Mesenchymal stem cell (in vitro differentiated cells and primary cell): ENCODE results near the gene C1QTNF9.
A peak's percentile ranks its signal among the peaks of the same experiment; 100 is the strongest.
"Not testable (repeated sequence)": the region's sequence is repeated elsewhere in the genome, so short reads cannot be mapped to it uniquely, and the experiment has no call there.

ENCODE experiments used
- DNase-seq: peaks from one replicate; pipeline ENCODE4 v3.0.0-alpha.2; 2013
- H2AFZ ChIP-seq: one replicate; pipeline ENCODE4 v1.6.1; 2013; ENCODE audit warnings: low read depth, mild to moderate bottlenecking, control low read depth, inconsistent platforms, low read length, moderate library complexity
- H2AK5ac ChIP-seq: 2 replicates; pipeline ENCODE4 v1.6.1; 2013; ENCODE audit warnings: low read length, moderate library complexity, mild to moderate bottlenecking, inconsistent platforms; ENCODE audit not compliant: severe bottlenecking
- H2BK120ac ChIP-seq: one replicate; pipeline ENCODE4 v1.6.1; 2013; ENCODE audit warnings: low read depth, mild to moderate bottlenecking, inconsistent platforms, low read length, moderate library complexity
- H2BK12ac ChIP-seq, 2 experiments: one replicate each; pipeline ENCODE4 v1.6.1; 2013; ENCODE audit warnings: inconsistent platforms in 2 of 2, low read length in 2 of 2, mild to moderate bottlenecking in 2 of 2, moderate library complexity in 2 of 2, control low read depth in 1 of 2
- H2BK15ac ChIP-seq: one replicate; pipeline ENCODE4 v1.6.1; 2013; ENCODE audit warnings: mild to moderate bottlenecking, low read depth, inconsistent platforms; ENCODE audit not compliant: poor library complexity, severe bottlenecking
- H2BK5ac ChIP-seq: 2 replicates; pipeline ENCODE4 v1.6.1; 2013; ENCODE audit warnings: low read depth, mild to moderate bottlenecking, low read length, control low read depth, inconsistent platforms; ENCODE audit not compliant: poor library complexity, severe bottlenecking
- H3K14ac ChIP-seq, 2 experiments: one replicate each; pipeline ENCODE4 v1.6.1; 2013; ENCODE audit warnings: inconsistent platforms in 2 of 2, low read length in 2 of 2, control low read depth in 1 of 2, mild to moderate bottlenecking in 1 of 2, moderate library complexity in 1 of 2
- H3K18ac ChIP-seq, 2 experiments: one replicate each; pipeline ENCODE4 v1.6.1; 2013; ENCODE audit warnings: inconsistent platforms in 2 of 2, low read length in 2 of 2, control low read depth in 1 of 2, low read depth in 1 of 2, mild to moderate bottlenecking in 1 of 2
- H3K23ac ChIP-seq, 2 experiments: one replicate each; pipeline ENCODE4 v1.6.1; 2013; ENCODE audit warnings: inconsistent platforms in 2 of 2, low read length in 2 of 2, mild to moderate bottlenecking in 2 of 2, moderate library complexity in 2 of 2, control low read depth in 1 of 2
- H3K27ac ChIP-seq: 2 replicates; pipeline ENCODE4 v1.5.1; 2013; ENCODE audit warnings: mild to moderate bottlenecking, moderate library complexity, low read length, control low read depth, inconsistent platforms; ENCODE audit not compliant: poor library complexity, severe bottlenecking
- H3K27me3 ChIP-seq, 2 experiments: 2 replicates each; pipeline versions ENCODE4 v1.6.1 to v1.7.0; 2013; ENCODE audit warnings: low read length in 2 of 2, mild to moderate bottlenecking in 2 of 2, moderate library complexity in 2 of 2, control low read depth in 1 of 2, inconsistent platforms in 1 of 2; ENCODE audit not compliant: control insufficient read depth in 1 of 2, insufficient read depth in 1 of 2
- H3K36me3 ChIP-seq, 2 experiments: 2 replicates each; pipeline versions ENCODE4 v1.6.1 to v1.7.0; 2013; ENCODE audit warnings: low read length in 2 of 2, control low read depth in 1 of 2, inconsistent platforms in 1 of 2, low read depth in 1 of 2, mild to moderate bottlenecking in 1 of 2; ENCODE audit not compliant: insufficient read depth in 2 of 2, control insufficient read depth in 1 of 2
- H3K4ac ChIP-seq, 2 experiments: one replicate each; pipeline ENCODE4 v1.6.1; 2013; ENCODE audit warnings: inconsistent platforms in 2 of 2, low read length in 2 of 2, mild to moderate bottlenecking in 2 of 2, moderate library complexity in 2 of 2, control low read depth in 1 of 2, low read depth in 1 of 2
- H3K4me1 ChIP-seq: 2 replicates; pipeline ENCODE4 v1.6.1; 2013; ENCODE audit warnings: low read depth, low read length, control low read depth; ENCODE audit not compliant: control insufficient read depth, insufficient read depth
- H3K4me2 ChIP-seq: 2 replicates; pipeline ENCODE4 v1.6.1; 2013; ENCODE audit warnings: low read length, mild to moderate bottlenecking, inconsistent platforms; ENCODE audit not compliant: poor library complexity, severe bottlenecking
- H3K4me3 ChIP-seq, 2 experiments: 2 replicates each; pipeline versions ENCODE4 v1.5.1 to v1.7.0; 2013; ENCODE audit warnings: low read length in 2 of 2, mild to moderate bottlenecking in 2 of 2, control low read depth in 1 of 2, low read depth in 1 of 2; ENCODE audit not compliant: insufficient read depth in 1 of 2
- H3K79me1 ChIP-seq: replicated peaks from 2 replicates; pipeline ENCODE4 v1.6.1; 2013; ENCODE audit warnings: mild to moderate bottlenecking, control low read depth, low read length, inconsistent platforms; ENCODE audit not compliant: poor library complexity, severe bottlenecking
- H3K9ac ChIP-seq: 2 replicates; pipeline ENCODE4 v1.7.0; 2013; ENCODE audit warnings: mild to moderate bottlenecking, low read length, moderate library complexity
- H3K9me3 ChIP-seq: 2 replicates; pipeline ENCODE4 v1.7.0; 2013; ENCODE audit warnings: mild to moderate bottlenecking, low read length; ENCODE audit not compliant: control insufficient read depth
- H4K8ac ChIP-seq: one replicate; pipeline ENCODE4 v1.6.1; 2013; ENCODE audit warnings: inconsistent platforms, mild to moderate bottlenecking, low read length, moderate library complexity
- H4K91ac ChIP-seq: one replicate; pipeline ENCODE4 v1.6.1; 2013; ENCODE audit warnings: mild to moderate bottlenecking, low read length, inconsistent platforms
- WGBS: methylation state at CpG from one replicate; pipeline ENCODE4 v1.1.7; 2013; ENCODE audit warnings: mixed read lengths; 5-methylcytosine and 5-hydroxymethylcytosine counted together

Gene C1QTNF9

DNA sequence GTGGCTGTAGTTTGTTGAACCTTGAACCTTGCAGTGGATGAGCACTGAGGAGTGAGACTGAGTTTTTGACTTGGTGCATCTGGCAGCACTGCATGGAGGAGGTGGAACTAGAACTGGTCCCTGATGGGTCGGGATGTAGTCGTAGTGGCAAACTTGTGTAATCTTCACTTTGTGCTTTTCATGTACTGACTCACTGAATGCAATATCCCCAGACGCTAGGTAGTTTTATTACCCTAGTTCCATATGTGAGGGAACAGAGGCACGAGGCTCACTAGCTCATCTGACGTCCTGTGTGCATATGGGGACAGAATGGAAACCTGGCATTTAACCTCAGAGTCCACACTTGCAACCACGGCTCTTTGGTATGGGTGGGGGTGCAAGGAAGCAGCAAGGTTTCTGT, 10.3 kb downstream of the C1QTNF9 start:
- H3K4me2 ChIP-seq, H2BK5ac ChIP-seq, H3K4me1 ChIP-seq, H4K91ac ChIP-seq, H3K23ac ChIP-seq, H3K18ac ChIP-seq, H2BK120ac ChIP-seq, DNase-seq, H2AK5ac ChIP-seq, H3K27ac ChIP-seq, H2BK15ac ChIP-seq, H3K9me3 ChIP-seq, H3K4me3 ChIP-seq, H3K14ac ChIP-seq, H3K79me1 ChIP-seq, H2BK12ac ChIP-seq, H3K4ac ChIP-seq, H2AFZ ChIP-seq, H3K9ac ChIP-seq, H3K36me3 ChIP-seq, H4K8ac ChIP-seq: not testable (repeated sequence)
- 88% methylated on average over 4 of the region's 6 CpGs for WGBS
- peaks cover 4 to 12% of the 10 kb centered on the region in 2 experiments for H3K27me3 ChIP-seq

DNA sequence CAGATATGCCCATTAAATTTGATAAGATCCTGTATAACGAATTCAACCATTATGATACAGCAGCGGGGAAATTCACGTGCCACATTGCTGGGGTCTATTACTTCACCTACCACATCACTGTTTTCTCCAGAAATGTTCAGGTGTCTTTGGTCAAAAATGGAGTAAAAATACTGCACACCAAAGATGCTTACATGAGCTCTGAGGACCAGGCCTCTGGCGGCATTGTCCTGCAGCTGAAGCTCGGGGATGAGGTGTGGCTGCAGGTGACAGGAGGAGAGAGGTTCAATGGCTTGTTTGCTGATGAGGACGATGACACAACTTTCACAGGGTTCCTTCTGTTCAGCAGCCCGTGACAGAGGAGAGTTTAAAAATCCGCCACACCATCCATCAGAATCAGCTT, 12.0 kb downstream of the C1QTNF9 start:
- H3K9me3 ChIP-seq, H3K4me3 ChIP-seq, H2BK5ac ChIP-seq, H3K18ac ChIP-seq, DNase-seq, H3K9ac ChIP-seq, H2BK12ac ChIP-seq, H2BK120ac ChIP-seq, H3K4ac ChIP-seq, H4K8ac ChIP-seq, H3K4me2 ChIP-seq, H2AFZ ChIP-seq, H3K23ac ChIP-seq, H2BK15ac ChIP-seq, H3K27ac ChIP-seq, H3K4me1 ChIP-seq, H3K27me3 ChIP-seq, H4K91ac ChIP-seq, H3K79me1 ChIP-seq, H3K14ac ChIP-seq, H2AK5ac ChIP-seq, H3K36me3 ChIP-seq: not testable (repeated sequence)
- WGBS, result 96% methylated on average over 4 of the region's 8 CpGs

DNA sequence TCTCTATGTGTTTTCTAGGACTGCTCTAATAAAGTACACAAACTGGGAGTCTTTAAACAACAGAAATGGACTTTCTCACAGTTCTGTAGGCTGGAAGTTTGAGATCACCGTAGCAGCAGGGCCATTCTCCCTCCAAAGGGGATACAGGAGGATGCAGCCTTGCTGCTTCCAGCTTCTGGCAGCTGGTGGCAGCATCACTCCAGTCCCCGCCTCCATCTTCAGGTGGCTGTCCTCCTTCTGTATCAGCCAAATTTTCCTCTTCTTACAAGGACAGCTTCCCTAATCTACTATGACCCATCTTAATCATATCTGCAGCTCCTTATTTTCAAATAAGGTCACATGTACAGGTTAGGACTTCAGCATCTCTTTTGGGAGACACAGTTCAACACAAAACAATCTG, 13.1 kb downstream of the C1QTNF9 start:
- not testable (repeated sequence) for H3K4me1 ChIP-seq, H3K4ac ChIP-seq, H3K27ac ChIP-seq, H4K8ac ChIP-seq, H3K23ac ChIP-seq, H2AK5ac ChIP-seq, H3K4me3 ChIP-seq, H3K79me1 ChIP-seq, H3K9me3 ChIP-seq, H3K27me3 ChIP-seq, H3K4me2 ChIP-seq, H3K9ac ChIP-seq, H3K14ac ChIP-seq, DNase-seq, H2AFZ ChIP-seq, H2BK12ac ChIP-seq, H4K91ac ChIP-seq, H2BK15ac ChIP-seq, H3K36me3 ChIP-seq, H3K18ac ChIP-seq, H2BK5ac ChIP-seq, H2BK120ac ChIP-seq
- 45% methylated on average over 2 of the region's 2 CpGs for WGBS

DNA sequence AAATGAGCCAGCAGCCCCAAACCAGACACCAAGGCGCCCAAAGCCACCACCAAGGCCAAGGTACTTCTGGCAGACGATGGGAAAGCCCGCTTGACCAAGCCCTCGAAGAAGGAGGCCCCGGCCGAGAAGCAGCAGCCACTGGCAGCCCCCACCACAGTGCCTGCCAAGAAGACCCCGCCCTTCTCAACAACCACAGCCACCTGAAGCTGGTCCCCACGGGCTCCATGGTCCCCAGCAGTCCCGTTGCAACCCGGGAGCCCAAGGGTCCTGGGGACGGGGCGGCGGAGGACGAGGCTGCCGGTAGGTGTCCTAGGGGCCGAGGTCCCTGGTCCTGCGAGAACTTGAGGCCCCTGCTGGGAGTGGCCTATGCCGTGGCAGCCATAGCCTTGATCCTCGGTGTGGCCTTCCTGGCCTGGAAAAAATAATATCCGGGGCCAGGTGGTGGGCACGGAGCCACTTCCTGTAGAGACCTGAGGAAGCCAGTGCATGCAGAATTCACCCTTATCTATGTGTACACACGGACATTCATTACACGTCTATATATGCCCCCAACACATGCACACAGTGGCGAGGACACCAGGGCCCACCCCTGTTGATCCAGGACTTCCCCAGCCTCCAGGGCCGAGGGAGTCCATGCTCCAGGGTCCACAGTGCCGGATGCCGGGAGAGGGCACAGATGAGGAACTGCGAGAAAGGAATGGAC, 13.8 kb downstream of the C1QTNF9 start:
- H2AK5ac ChIP-seq, result no peak overlapping the region
- peaks cover under 1% of the 10 kb centered on the region for H3K4me1 ChIP-seq
- H4K8ac ChIP-seq, result no peak overlapping the region
- H3K18ac ChIP-seq, result no peak overlapping the region
- no peak overlapping the region for H3K4ac ChIP-seq
- WGBS, result 88% methylated on average over 28 of the region's 28 CpGs
- H3K4me2 ChIP-seq, result no peak overlapping the region
- H3K9me3 ChIP-seq, result no peaks in the 10 kb centered on the region
- H4K91ac ChIP-seq, result no peak overlapping the region
- peak overlapping the region in 1 of 2 experiments; percentile 36 for H3K14ac ChIP-seq
- no peak overlapping the region for H2BK120ac ChIP-seq
- no peak overlapping the region for H2BK12ac ChIP-seq
- no peak overlapping the region for H2BK15ac ChIP-seq
- H2BK5ac ChIP-seq, result no peak overlapping the region
- H3K9ac ChIP-seq, result no peak overlapping the region
- H3K27ac ChIP-seq, result no peak overlapping the region
- DNase-seq, result no peak
- no peak overlapping the region for H2AFZ ChIP-seq
- no peaks in the 10 kb centered on the region for H3K36me3 ChIP-seq
- peak overlapping the region in 1 of 2 experiments; percentile 59 for H3K23ac ChIP-seq
- H3K4me3 ChIP-seq, result no peak overlapping the region
- H3K79me1 ChIP-seq, result no peaks in the 10 kb centered on the region
- peaks cover 0 to 2% of the 10 kb centered on the region in 2 experiments for H3K27me3 ChIP-seq
